Stimulated activated memory B cell treated with anti-CD40 and anti-IgM and Interleukin-4, amounts not matched to agents 10 μg/mL and 1 μg/mL and 100 μg/mL, for 72 hours (primary cell): ENCODE results near the gene MET.

Experiments used
- ATAC-seq: fragments of 150-1000 bp; cut with Tn5 transposase; 2 replicates; pipeline ENCODE4 v1.10.0; 2021
- H3K27ac Mint-ChIP-seq: one replicate; pipeline ENCODE4 v1.8.0; 2022; ENCODE audit warnings: mild to moderate bottlenecking, mixed read lengths
- H3K27me3 Mint-ChIP-seq: one replicate; pipeline ENCODE4 v1.8.0; 2022; ENCODE audit warnings: mixed read lengths
- H3K36me3 Mint-ChIP-seq: one replicate; pipeline ENCODE4 v1.8.0; 2022; ENCODE audit warnings: mixed read lengths
- H3K4me1 Mint-ChIP-seq: one replicate; pipeline ENCODE4 v1.8.0; 2022; ENCODE audit warnings: mixed read lengths
- H3K4me3 Mint-ChIP-seq: one replicate; pipeline ENCODE4 v1.8.0; 2022; ENCODE audit warnings: mild to moderate bottlenecking, moderate library complexity, mixed read lengths
- H3K9me3 Mint-ChIP-seq: one replicate; pipeline ENCODE4 v1.8.0; 2022; ENCODE audit warnings: mixed read lengths

The MET gene

DNA sequence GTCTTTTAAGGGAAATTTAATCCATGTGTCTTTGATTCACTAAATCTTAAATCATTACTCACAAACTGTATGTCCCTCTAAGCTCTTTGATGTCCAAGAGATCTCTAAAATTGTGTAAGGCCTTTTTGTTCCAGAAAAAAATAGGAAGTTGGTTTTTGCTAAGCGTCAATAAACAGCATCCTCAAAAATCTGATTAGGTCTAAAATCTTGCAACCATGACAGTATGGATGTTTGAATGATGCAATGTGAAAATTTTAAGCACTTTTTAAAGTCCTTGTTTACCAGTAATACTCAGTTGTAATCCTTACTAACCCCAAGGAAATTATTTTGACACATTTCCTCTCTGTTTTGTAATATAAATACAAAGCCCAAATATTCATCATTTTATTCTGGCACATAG lies 6.8 kb downstream of the MET start:
- H3K36me3 Mint-ChIP-seq, result no peaks in the 10 kb centered on the region
- ATAC-seq, result no peak
- peaks cover 55% of the 10 kb centered on the region for H3K27me3 Mint-ChIP-seq
- no peaks in the 10 kb centered on the region for H3K9me3 Mint-ChIP-seq
- H3K4me3 Mint-ChIP-seq, result no peak overlapping the region
- peaks cover 13% of the 10 kb centered on the region for H3K4me1 Mint-ChIP-seq
- no peak overlapping the region for H3K27ac Mint-ChIP-seq

DNA sequence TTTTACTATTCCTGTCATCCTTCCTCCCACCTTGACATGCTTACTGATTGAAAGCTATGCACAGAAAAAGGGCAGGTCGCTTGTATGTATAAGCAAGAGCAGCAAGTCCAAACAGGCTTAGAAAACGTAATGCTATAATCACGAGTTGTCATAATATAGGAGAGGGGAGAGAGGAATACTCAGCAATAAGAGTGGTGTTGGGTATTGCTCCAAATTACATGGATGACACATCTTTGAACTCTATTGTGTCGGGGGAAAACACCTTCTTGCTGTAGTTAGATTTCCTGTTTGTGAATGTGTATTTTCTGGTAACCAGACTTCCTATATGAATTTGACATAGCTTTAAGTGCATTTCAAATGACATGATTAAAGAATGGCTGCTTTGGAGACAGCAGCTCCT lies 7.5 kb downstream of the MET start:
- Mint-ChIP-seq H3K4me3 (no peak overlapping the region), H3K36me3 (no peaks in the 10 kb centered on the region), H3K9me3 (no peaks in the 10 kb centered on the region), H3K27me3 (peaks cover 59% of the 10 kb centered on the region), H3K4me1 (peaks cover 20% of the 10 kb centered on the region), H3K27ac (no peak overlapping the region)
- ATAC-seq, result peak; percentile 65

DNA sequence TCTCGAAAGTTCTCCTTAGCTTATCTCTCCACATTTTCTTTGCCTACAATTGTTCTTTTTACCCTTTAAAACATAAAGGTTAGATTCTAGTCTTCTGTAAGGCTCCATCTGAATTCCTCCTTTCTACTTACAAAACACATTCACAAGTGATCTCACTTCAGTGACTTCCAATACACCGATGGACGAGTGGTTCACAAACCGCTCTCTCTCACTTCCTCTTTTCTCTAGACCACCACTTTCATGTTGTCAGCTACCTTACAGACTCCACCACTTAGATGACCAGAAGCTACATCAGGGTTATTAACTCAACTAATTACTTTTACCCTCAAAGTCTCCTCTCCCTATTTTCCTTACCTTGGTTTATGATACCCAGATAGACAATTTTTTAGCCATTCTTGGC lies 11.8 kb downstream of the MET start:
- peaks cover 25% of the 10 kb centered on the region for H3K4me1 Mint-ChIP-seq
- no peak overlapping the region for H3K27ac Mint-ChIP-seq
- H3K27me3 Mint-ChIP-seq, result peaks cover 54% of the 10 kb centered on the region
- H3K9me3 Mint-ChIP-seq, result no peaks in the 10 kb centered on the region
- peak overlapping the region; percentile 19 for H3K4me3 Mint-ChIP-seq
- no peaks in the 10 kb centered on the region for H3K36me3 Mint-ChIP-seq
- peak; percentile 97 for ATAC-seq

DNA sequence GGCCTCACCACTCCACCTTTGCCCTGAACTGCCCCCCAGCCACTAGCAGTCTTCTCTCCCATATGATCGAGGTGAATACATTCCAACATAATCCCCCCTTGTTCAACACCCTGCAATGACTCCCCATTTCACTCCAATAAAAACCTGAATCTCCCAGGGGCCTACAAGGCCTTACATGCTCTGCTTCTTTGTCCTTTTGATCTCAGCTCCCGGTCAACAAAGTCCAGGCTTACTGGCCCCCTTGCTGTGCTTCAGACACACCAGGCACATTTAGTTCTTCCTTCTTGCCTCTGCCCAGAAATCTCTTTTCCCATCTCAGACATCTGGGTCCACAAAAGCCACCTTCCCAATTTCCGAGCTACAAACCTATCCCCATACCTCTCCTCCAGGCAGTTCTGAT lies 14.0 kb downstream of the MET start:
- Mint-ChIP-seq H3K27me3 (peaks cover 54% of the 10 kb centered on the region), H3K9me3 (no peaks in the 10 kb centered on the region), H3K27ac (no peak overlapping the region), H3K36me3 (no peaks in the 10 kb centered on the region), H3K4me3 (no peak overlapping the region), H3K4me1 (peaks cover 26% of the 10 kb centered on the region)
- no peak for ATAC-seq

GRCh38 chr7:116686812-116687419 lies 14.9 kb downstream of the MET start:
- Mint-ChIP-seq H3K36me3 (no peaks in the 10 kb centered on the region), H3K4me3 (no peak overlapping the region), H3K4me1 (peaks cover 26% of the 10 kb centered on the region), H3K27me3 (peaks cover 54% of the 10 kb centered on the region), H3K9me3 (no peaks in the 10 kb centered on the region), H3K27ac (no peak overlapping the region)
- no peak for ATAC-seq

- no peak overlapping the region for H3K27ac Mint-ChIP-seq
- H3K36me3 Mint-ChIP-seq, result no peaks in the 10 kb centered on the region
- ATAC-seq, result no peak
- peaks cover 50% of the 10 kb centered on the region for H3K27me3 Mint-ChIP-seq
- no peak overlapping the region for H3K4me3 Mint-ChIP-seq
- peaks cover 34% of the 10 kb centered on the region for H3K4me1 Mint-ChIP-seq
- no peaks in the 10 kb centered on the region for H3K9me3 Mint-ChIP-seq
Measured at GRCh38 chr7:116687801-116688201, 15.8 kb downstream of the MET start.

GRCh38 chr7:116689790-116690259 lies 17.8 kb downstream of the MET start:
- no peaks in the 10 kb centered on the region for H3K9me3 Mint-ChIP-seq
- peaks cover 30% of the 10 kb centered on the region for H3K27me3 Mint-ChIP-seq
- H3K4me3 Mint-ChIP-seq, result no peak overlapping the region

GRCh38 chr7:116691664-116692063 lies 19.7 kb downstream of the MET start:
- Mint-ChIP-seq H3K27ac (no peak overlapping the region), H3K9me3 (no peaks in the 10 kb centered on the region), H3K36me3 (no peaks in the 10 kb centered on the region), H3K27me3 (peaks cover 25% of the 10 kb centered on the region), H3K4me1 (peaks cover 25% of the 10 kb centered on the region), H3K4me3 (no peak overlapping the region)
- no peak for ATAC-seq

More at GRCh38 chr7:116689790-116690259, 17.8 kb downstream of the MET start:
- H3K36me3 Mint-ChIP-seq, result no peaks in the 10 kb centered on the region
- H3K4me1 Mint-ChIP-seq, result peaks cover 26% of the 10 kb centered on the region
- H3K27ac Mint-ChIP-seq, result no peak overlapping the region
- ATAC-seq, result peak; percentile 36

DNA sequence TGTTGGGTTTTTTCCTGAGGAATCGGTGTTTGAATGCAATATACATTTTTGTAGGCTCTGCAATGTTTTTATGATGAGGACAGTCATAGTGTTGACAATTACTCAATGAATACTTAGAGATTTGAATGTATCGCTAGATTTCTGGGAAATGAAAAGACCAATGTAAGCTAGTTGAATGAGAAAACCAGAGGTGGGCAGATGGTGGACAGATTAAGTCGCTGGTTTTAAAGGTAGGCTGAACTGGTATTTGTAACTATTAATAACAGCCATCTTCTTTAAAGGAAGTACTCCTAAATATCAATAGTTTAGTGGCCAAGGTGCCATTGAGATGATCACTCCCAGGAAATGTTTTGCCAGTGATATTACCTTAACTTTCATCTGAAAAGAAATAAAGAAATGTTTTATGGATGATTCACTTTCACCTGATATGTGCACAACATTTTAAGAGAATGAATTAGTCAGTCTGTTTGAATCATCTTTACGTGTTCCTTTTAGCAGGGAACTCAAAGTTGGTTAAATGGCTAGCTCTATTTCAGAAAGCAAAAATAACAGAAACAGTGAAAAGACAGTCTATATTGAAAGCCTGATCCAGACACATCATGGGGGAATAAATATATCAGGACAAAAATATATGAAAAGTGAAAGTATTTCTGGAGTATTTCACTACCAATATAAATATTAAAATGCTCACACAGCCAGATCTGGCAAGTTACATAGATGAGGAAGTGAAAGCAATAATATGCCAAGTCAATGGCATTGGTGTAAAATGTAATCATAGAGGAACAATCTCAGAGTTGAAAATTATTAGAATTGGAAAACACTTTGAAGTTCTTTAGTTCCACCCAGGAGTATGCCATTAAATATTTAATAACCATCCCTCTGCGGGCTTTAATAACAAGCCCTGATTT lies 20.7 kb downstream of the MET start:
- H3K27ac Mint-ChIP-seq, result no peak overlapping the region
- H3K27me3 Mint-ChIP-seq, result peaks cover 25% of the 10 kb centered on the region
- peak; percentile 56 for ATAC-seq
- no peaks in the 10 kb centered on the region for H3K36me3 Mint-ChIP-seq
- no peaks in the 10 kb centered on the region for H3K9me3 Mint-ChIP-seq
- peak overlapping the region; percentile 38 for H3K4me3 Mint-ChIP-seq
- H3K4me1 Mint-ChIP-seq, result peaks cover 25% of the 10 kb centered on the region

DNA sequence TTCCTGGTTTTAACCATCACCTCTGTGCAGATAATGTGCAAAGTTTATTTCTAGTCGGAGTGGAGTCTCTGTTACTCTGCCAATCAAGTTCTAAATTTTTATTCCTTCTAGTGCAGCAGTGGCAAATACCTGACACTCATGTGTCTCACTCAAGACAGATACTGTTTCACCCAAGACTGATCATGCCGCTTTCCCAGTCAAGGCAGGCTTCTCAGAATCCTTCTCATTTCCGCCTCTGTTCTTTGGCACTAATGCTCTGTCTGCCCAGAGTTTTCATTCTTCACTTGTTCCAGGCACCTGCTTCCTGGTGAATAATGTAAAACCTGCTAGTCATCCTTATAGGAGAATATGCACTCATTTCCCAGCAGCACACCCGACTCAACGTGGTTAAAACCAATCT lies 24.7 kb downstream of the MET start:
- H3K4me1 Mint-ChIP-seq, result peaks cover 17% of the 10 kb centered on the region
- H3K4me3 Mint-ChIP-seq, result no peak overlapping the region
- no peak for ATAC-seq
- H3K27me3 Mint-ChIP-seq, result peaks cover 45% of the 10 kb centered on the region
- H3K27ac Mint-ChIP-seq, result no peak overlapping the region
- H3K36me3 Mint-ChIP-seq, result no peaks in the 10 kb centered on the region
- no peaks in the 10 kb centered on the region for H3K9me3 Mint-ChIP-seq

- H3K27me3 Mint-ChIP-seq, result peaks cover 48% of the 10 kb centered on the region
- H3K36me3 Mint-ChIP-seq, result no peaks in the 10 kb centered on the region
- no peak overlapping the region for H3K27ac Mint-ChIP-seq
- no peak overlapping the region for H3K4me3 Mint-ChIP-seq
- peaks cover 15% of the 10 kb centered on the region for H3K4me1 Mint-ChIP-seq
- no peak for ATAC-seq
- H3K9me3 Mint-ChIP-seq, result no peaks in the 10 kb centered on the region
Measured at GRCh38 chr7:116697152-116697551, 25.2 kb downstream of the MET start.

DNA sequence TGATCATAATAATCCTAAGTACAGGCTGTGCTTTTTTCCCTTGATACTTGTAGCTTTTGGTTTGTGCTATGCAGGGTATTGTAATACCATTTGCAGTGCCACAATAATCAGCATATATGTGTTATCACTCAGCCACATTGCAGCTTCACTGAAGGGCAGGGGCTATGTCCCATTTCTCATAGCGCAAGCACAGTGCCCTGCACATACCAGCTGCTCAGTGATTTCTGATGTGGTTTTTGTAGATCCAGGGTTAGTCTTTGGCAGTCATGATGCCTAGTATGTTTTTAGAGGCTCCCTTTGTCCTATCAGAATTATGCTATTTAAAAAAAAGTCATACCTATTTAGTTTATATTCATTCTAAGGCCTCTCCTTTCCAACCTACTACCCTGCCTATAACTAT lies 25.8 kb downstream of the MET start:
- ATAC-seq, result no peak
- peaks cover 9% of the 10 kb centered on the region for H3K4me1 Mint-ChIP-seq
- H3K9me3 Mint-ChIP-seq, result no peaks in the 10 kb centered on the region
- no peak overlapping the region for H3K27ac Mint-ChIP-seq
- H3K27me3 Mint-ChIP-seq, result peaks cover 54% of the 10 kb centered on the region
- H3K36me3 Mint-ChIP-seq, result no peaks in the 10 kb centered on the region
- no peak overlapping the region for H3K4me3 Mint-ChIP-seq

DNA sequence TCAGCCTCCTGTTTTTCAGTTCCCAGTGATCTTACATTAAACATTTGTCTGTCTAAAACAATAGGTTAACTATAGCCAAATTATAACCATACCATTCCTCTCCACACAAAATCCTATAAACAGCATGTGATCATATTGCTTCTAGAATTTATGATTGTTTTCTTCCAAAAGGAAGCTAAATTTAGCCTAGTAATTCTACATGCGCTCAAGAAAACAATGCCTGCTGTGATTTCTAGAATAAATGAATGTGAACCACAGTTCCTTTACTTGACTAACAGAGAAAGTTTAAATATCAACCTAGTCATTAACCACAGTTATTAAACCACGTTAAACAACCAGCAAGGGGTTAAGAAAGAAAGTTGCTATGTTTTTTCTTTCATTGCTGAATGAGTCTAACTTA lies 26.4 kb downstream of the MET start:
- H3K36me3 Mint-ChIP-seq, result no peaks in the 10 kb centered on the region
- no peak for ATAC-seq

DNA sequence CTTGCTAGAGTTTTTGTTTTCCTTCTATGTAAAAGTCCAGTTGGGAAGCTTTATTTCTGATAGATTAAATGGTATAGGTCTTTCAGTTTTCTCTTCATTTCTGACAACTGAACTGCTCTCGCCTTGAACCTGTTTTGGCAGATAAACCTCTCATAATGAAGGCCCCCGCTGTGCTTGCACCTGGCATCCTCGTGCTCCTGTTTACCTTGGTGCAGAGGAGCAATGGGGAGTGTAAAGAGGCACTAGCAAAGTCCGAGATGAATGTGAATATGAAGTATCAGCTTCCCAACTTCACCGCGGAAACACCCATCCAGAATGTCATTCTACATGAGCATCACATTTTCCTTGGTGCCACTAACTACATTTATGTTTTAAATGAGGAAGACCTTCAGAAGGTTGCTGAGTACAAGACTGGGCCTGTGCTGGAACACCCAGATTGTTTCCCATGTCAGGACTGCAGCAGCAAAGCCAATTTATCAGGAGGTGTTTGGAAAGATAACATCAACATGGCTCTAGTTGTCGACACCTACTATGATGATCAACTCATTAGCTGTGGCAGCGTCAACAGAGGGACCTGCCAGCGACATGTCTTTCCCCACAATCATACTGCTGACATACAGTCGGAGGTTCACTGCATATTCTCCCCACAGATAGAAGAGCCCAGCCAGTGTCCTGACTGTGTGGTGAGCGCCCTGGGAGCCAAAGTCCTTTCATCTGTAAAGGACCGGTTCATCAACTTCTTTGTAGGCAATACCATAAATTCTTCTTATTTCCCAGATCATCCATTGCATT lies 27.1 kb downstream of the MET start:
- Mint-ChIP-seq H3K27ac (no peak overlapping the region), H3K4me3 (no peak overlapping the region), H3K27me3 (peaks cover 60% of the 10 kb centered on the region), H3K9me3 (no peaks in the 10 kb centered on the region), H3K36me3 (no peaks in the 10 kb centered on the region), H3K4me1 (no peaks in the 10 kb centered on the region)
- ATAC-seq, result no peak

More for the DNA sequence above, 26.4 kb downstream of the MET start:
- Mint-ChIP-seq H3K4me3 (no peak overlapping the region), H3K27ac (no peak overlapping the region), H3K27me3 (peaks cover 60% of the 10 kb centered on the region), H3K9me3 (no peaks in the 10 kb centered on the region), H3K4me1 (peaks cover 3% of the 10 kb centered on the region)

DNA sequence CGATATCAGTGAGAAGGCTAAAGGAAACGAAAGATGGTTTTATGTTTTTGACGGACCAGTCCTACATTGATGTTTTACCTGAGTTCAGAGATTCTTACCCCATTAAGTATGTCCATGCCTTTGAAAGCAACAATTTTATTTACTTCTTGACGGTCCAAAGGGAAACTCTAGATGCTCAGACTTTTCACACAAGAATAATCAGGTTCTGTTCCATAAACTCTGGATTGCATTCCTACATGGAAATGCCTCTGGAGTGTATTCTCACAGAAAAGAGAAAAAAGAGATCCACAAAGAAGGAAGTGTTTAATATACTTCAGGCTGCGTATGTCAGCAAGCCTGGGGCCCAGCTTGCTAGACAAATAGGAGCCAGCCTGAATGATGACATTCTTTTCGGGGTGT lies 27.7 kb downstream of the MET start:
- H3K4me3 Mint-ChIP-seq, result no peak overlapping the region
- H3K36me3 Mint-ChIP-seq, result no peaks in the 10 kb centered on the region
- no peak for ATAC-seq
- H3K4me1 Mint-ChIP-seq, result no peaks in the 10 kb centered on the region
- no peak overlapping the region for H3K27ac Mint-ChIP-seq
- H3K27me3 Mint-ChIP-seq, result peaks cover 60% of the 10 kb centered on the region
- no peaks in the 10 kb centered on the region for H3K9me3 Mint-ChIP-seq
